ENCODE measurements around the gene AMH. TPM values are rescaled to one million over a fixed set of nuclear protein-coding genes. Genes with fewer than 3 reads are reported as not detected.

Gene AMH
- total and polyA plus RNA-seq, 2 experiments from 2014 or later = 1.9 to 6.8 TPM

GRCh38 chr19:2274931-2275535, 25.9 kb downstream of the AMH start:
- H2AFZ ChIP-seq = no peak overlapping the region
- peak; percentile 62 to 91 for TF ChIP-seq CTCF (conservative IDR thresholded peaks at IDR 0.05; ENCODE audit: low read depth in 2 of 2)
- TF ChIP-seq ETS1 (IDR thresholded peaks at IDR 0.05) = no peak
- peak; percentile 42 for TF ChIP-seq REST (IDR thresholded peaks at IDR 0.05; ENCODE audit: unreplicated experiment)
- Mint-ChIP-seq H3K36me3 (ENCODE audit: low read depth) (peaks cover 37% of the 10 kb centered on the region), H3K4me1 (peaks cover 23% of the 10 kb centered on the region), H3K27me3 (ENCODE audit: insufficient read depth, low read depth, poor library complexity) (peaks cover 23% of the 10 kb centered on the region), H3K4me3 (peak overlapping the region; percentile 38; the same call in 2 of the 3 replicates), H3K27ac (peak overlapping the region; percentile 59; the same call in 1 of the 2 replicates), H3K9me3 (peaks cover 7% of the 10 kb centered on the region; the same call in 2 of the 3 replicates)
- H3K4me1 ChIP-seq (ENCODE audit: insufficient read depth) = peaks cover 18% of the 10 kb centered on the region
- ATAC-seq (peak; percentile 37), DNase-seq (ENCODE audit: low spot score) (peak; percentile 87)
- H4K20me1 ChIP-seq (replicated peaks; ENCODE audit: insufficient read depth) = peaks cover 27% of the 10 kb centered on the region
- peaks cover 40% of the 10 kb centered on the region for H3K79me2 ChIP-seq (replicated peaks; ENCODE audit: insufficient read depth)
- peaks cover 4% of the 10 kb centered on the region; the same call in 1 of the 2 replicates for H3K36me3 ChIP-seq (ENCODE audit: insufficient read depth)
- no peaks in the 10 kb centered on the region for H3K27me3 ChIP-seq (ENCODE audit: insufficient read depth)
- H3K9me2 ChIP-seq (ENCODE audit: insufficient read depth) = no peaks in the 10 kb centered on the region
- no peak overlapping the region for H3K4me2 ChIP-seq
- H3F3A ChIP-seq (replicated peaks; ENCODE audit: low read depth) = peaks cover 37% of the 10 kb centered on the region
- no peak overlapping the region for H3K4me3 ChIP-seq
- H3K27ac ChIP-seq (ENCODE audit: low read depth) = 0 out of 2 replicates have a peak overlapping the region, but pooled peaks have one; percentile 39

DNA sequence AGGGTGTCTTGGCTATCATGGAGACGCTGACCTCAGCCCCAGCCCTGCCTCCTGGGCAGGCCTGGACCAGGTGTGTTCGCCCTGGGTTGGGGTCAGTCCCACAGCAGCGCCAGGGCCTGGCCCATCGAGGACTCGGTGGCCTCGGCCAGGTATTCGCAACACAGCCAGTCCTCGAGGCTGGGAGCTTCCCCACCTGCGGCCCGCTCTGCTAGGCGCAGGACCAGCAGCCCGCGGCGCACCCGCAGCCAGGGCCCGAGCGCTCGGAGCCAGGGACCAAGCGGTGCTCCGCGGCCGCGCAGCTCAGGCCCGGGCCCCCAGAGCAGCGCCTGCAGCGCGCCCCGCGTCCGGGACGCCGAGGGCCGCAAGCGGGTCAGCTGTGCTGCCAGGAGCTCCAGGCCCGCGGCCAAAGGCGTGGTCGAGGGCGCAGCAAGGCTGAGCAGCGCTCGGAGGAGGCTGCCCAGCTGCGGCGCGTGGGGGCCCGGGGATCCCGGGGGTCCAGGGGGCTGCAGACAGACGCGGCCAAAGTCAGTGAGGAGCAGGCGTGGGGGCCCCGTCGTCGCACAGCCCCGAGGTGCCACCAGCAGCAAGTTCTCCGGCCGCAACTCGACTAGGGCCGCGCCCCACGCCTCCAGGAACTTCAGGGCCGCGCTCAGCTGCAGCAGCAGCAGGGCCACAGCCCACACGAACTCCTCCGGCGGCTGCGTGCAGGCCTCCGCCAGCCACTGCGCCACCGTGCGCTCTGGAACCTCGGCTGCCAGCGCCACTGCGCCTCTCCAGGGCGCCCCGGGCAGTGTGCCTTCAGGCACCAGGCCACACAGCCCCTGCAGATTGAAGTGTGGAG, 26.7 kb downstream of the AMH start:
- peaks cover 18% of the 10 kb centered on the region for H3K4me1 ChIP-seq (ENCODE audit: insufficient read depth)
- Mint-ChIP-seq H3K27ac (no peak overlapping the region), H3K27me3 (ENCODE audit: insufficient read depth, low read depth, poor library complexity) (peaks cover 24% of the 10 kb centered on the region), H3K36me3 (ENCODE audit: low read depth) (peaks cover 36% of the 10 kb centered on the region), H3K4me1 (peaks cover 23% of the 10 kb centered on the region), H3K4me3 (no peak overlapping the region), H3K9me3 (peaks cover 7% of the 10 kb centered on the region; the same call in 2 of the 3 replicates)
- peaks cover 40% of the 10 kb centered on the region for H3F3A ChIP-seq (replicated peaks; ENCODE audit: low read depth)
- 0 out of 2 replicates have a peak overlapping the region, but pooled peaks have one; percentile 39 for H3K27ac ChIP-seq (ENCODE audit: low read depth)
- DNase-seq (ENCODE audit: low spot score) (peak; percentile 44), ATAC-seq (peak; percentile 29)
- H4K20me1 ChIP-seq (replicated peaks; ENCODE audit: insufficient read depth) = peaks cover 27% of the 10 kb centered on the region
- peaks cover 4% of the 10 kb centered on the region; the same call in 1 of the 2 replicates for H3K36me3 ChIP-seq (ENCODE audit: insufficient read depth)
- H3K4me3 ChIP-seq = no peak overlapping the region
- no peaks in the 10 kb centered on the region for H3K9me2 ChIP-seq (ENCODE audit: insufficient read depth)
- no peak overlapping the region for H2AFZ ChIP-seq
- H3K79me2 ChIP-seq (replicated peaks; ENCODE audit: insufficient read depth) = peaks cover 32% of the 10 kb centered on the region
- no peaks in the 10 kb centered on the region for H3K27me3 ChIP-seq (ENCODE audit: insufficient read depth)
- no peak overlapping the region for H3K4me2 ChIP-seq
- no peak for TF ChIP-seq CTCF (conservative IDR thresholded peaks at IDR 0.05; ENCODE audit: low read depth in 2 of 2)
- no peak for TF ChIP-seq NANOG (IDR thresholded peaks at IDR 0.05; ENCODE audit: borderline replicate concordance)
- TF ChIP-seq STAT1 (IDR thresholded peaks at IDR 0.05; ENCODE audit: unreplicated experiment) = no peak

All from GM23338 (cell line).